Pancreas (tissue), 10 donors: Measurements from ENCODE around the gene CDCA4. TPM values are rescaled to one million over a fixed set of nuclear protein-coding genes. Genes with fewer than 3 reads are reported as not detected.

Experiments used
- ATAC-seq, 4 donors: fragments of 200-7000 bp; cut with Tn5 transposase; one replicate each; pipeline versions ENCODE4 v1.8.0 to v1.9.1; 2020; ENCODE audit warnings: mild to moderate bottlenecking in 4 of 4, moderate library complexity in 4 of 4
- DNase-seq, 6 donors: peaks; one replicate each; pipeline ENCODE4 v3.0.0-alpha.2; 2020
- FAIRE-seq: peaks from 2 replicates; lab custom pipeline; 2012; peaks lifted over from hg19 to GRCh38; lab: Jason Lieb, UNC
- H3K27ac ChIP-seq, 4 donors: fragments of 200-600 bp; sonication (generic); 1 replicate in 3 of 4; 2 replicates in 1 of 4; pipeline versions ENCODE4 v1.5.0 to v1.8.0; 2020
- H3K27me3 ChIP-seq, 4 donors: fragments of 200-600 bp; one replicate each; pipeline ENCODE4 v1.8.0; 2021
- H3K36me3 ChIP-seq, 3 donors: fragments of 200-600 bp; sonication (generic) in 1 of 3; one replicate each; pipeline versions ENCODE4 v1.5.0 to v1.8.0; 2020 to 2021
- H3K4me1 ChIP-seq, 3 donors: fragments of 200-600 bp; one replicate each; pipeline ENCODE4 v1.8.0; 2021
- H3K4me3 ChIP-seq, 4 donors: fragments of 200-600 bp; sonication (generic) in 2 of 4; one replicate each; pipeline versions ENCODE4 v1.5.0 to v1.8.0; 2020 to 2021
- H3K9me3 ChIP-seq, 4 donors: fragments of 200-600 bp; one replicate each; pipeline ENCODE4 v1.8.0; 2021
- whole genome bisulfite sequencing, 2 donors: extraction: QIAGEN DNeasy Blood & Tissue Kit; methylation state at CpG; one replicate each; pipeline ENCODE4 v1.1.7; 2013; 5-methylcytosine and 5-hydroxymethylcytosine counted together
- intact Hi-C, 3 donors: fragments of 100-400 bp; cut with DNase I; formaldehyde crosslinking; loops; one replicate each; pipeline versions ENCODE4 v1.11.1 to v1.14.2; 2022
- polyA plus RNA-seq, 2 donors: library from polyadenylated mRNA; stranded (reverse); fragments of 200-250 nt; gene quantifications; one replicate each; pipeline ENCODE4 v1.2.3, GENCODE V29; 2013
- total RNA-seq, 6 donors: library from RNA; stranded (reverse); fragmentation: NEBNext Ultra II Directional in 4 of 6; extraction: Animal tissue kit (Norgen Biotek cat#: 25700) in 4 of 6; gene quantifications; one replicate each; pipeline versions ENCODE4 v1.2.1 to v1.2.4, GENCODE V29; 2021 to 2023
- TF ChIP-seq, protein P1 (sequence below), 4 donors: fragments of 200-600 bp; sonication (generic) in 3 of 4; IDR thresholded peaks; one replicate each; pipeline versions ENCODE4 v1.5.0 to v1.8.0; 2021; ENCODE audit warnings: antibody characterized with exemption in 4 of 4
- donor health status: healthy with polysubstance abuse.
- donor health status: DM: no; HTN: no; CAD: no; lungs with moderate emphysema.
- donor health status: DM: no; HTN: no; CAD: no.
- donor health status: control.
- donor health status: control.
- donor health status: Bipolar disorder and iron deficiency.
- donor health status: DM: yes; HTN: yes; CAD: no.
- donor health status: DM: no; HTN: no; CAD: no.
- donor health status: DM: no; HTN: no; CAD: no.
- donor health status: DM: yes; HTN: yes; CAD: no.

Gene CDCA4
- total and polyA plus RNA-seq, 8 donors = 1.2 to 3.5 (median 2.7) TPM

GRCh38 chr14:105059035-105059924 lies 38.4 kb upstream of the CDCA4 start:
- Histone ChIP-seq H3K27me3 (no peaks in the 10 kb centered on the region), H3K9me3 (no peaks in the 10 kb centered on the region), H3K36me3 (no peaks in the 10 kb centered on the region), H3K27ac (no peak overlapping the region), H3K4me1 (peaks cover 0 to 3% (median 0%) of the 10 kb centered on the region in 3 donors), H3K4me3 (no peak overlapping the region)
- WGBS, 2 donors = 57 to 59% methylated on average over 22 of the region's 22 CpGs
- FAIRE-seq = no peak
- intact Hi-C loops = no loop called here
- peak in 2 of 6 donors; percentile 51 to 55 for DNase-seq
- ATAC-seq = peak; percentile 30 to 76 (median 58)
- TF ChIP-seq, protein P1, sequence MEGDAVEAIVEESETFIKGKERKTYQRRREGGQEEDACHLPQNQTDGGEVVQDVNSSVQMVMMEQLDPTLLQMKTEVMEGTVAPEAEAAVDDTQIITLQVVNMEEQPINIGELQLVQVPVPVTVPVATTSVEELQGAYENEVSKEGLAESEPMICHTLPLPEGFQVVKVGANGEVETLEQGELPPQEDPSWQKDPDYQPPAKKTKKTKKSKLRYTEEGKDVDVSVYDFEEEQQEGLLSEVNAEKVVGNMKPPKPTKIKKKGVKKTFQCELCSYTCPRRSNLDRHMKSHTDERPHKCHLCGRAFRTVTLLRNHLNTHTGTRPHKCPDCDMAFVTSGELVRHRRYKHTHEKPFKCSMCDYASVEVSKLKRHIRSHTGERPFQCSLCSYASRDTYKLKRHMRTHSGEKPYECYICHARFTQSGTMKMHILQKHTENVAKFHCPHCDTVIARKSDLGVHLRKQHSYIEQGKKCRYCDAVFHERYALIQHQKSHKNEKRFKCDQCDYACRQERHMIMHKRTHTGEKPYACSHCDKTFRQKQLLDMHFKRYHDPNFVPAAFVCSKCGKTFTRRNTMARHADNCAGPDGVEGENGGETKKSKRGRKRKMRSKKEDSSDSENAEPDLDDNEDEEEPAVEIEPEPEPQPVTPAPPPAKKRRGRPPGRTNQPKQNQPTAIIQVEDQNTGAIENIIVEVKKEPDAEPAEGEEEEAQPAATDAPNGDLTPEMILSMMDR (IDR thresholded peaks at IDR 0.05) = no peak

GRCh38 chr14:105058521-105059034 lies 37.7 kb upstream of the CDCA4 start:
- 88 to 92% methylated on average over 14 of the region's 14 CpGs for WGBS, 2 donors
- Histone ChIP-seq H3K4me1 (peaks cover 0 to 3% (median 0%) of the 10 kb centered on the region in 3 donors), H3K36me3 (no peaks in the 10 kb centered on the region), H3K4me3 (no peak overlapping the region), H3K27ac (no peak overlapping the region), H3K27me3 (no peaks in the 10 kb centered on the region), H3K9me3 (no peaks in the 10 kb centered on the region)
- intact Hi-C loops = no loop called here
- DNase-seq = no peak
- no peak for FAIRE-seq
- no peak for ATAC-seq
- TF ChIP-seq, protein P1 (IDR thresholded peaks at IDR 0.05) = no peak

- Histone ChIP-seq H3K4me1 (peaks cover 0 to 3% (median 0%) of the 10 kb centered on the region in 3 donors), H3K36me3 (no peaks in the 10 kb centered on the region), H3K9me3 (no peaks in the 10 kb centered on the region), H3K4me3 (no peak overlapping the region), H3K27me3 (no peaks in the 10 kb centered on the region), H3K27ac (no peak overlapping the region)
- FAIRE-seq (no peak), DNase-seq (no peak), ATAC-seq (no peak)
- WGBS, 2 donors = 72 to 76% methylated on average over 22 of the region's 22 CpGs
- TF ChIP-seq, protein P1 (IDR thresholded peaks at IDR 0.05) = no peak
- intact Hi-C loops = no loop called here
Observed at GRCh38 chr14:105056303-105056831, 35.5 kb upstream of the CDCA4 start.

- WGBS, 2 donors = 64 to 70% methylated on average over 33 of the region's 33 CpGs
- TF ChIP-seq, protein P1 (IDR thresholded peaks at IDR 0.05) = no peak
- ATAC-seq = no peak
- DNase-seq = no peak
- Histone ChIP-seq H3K27ac (no peak overlapping the region), H3K4me1 (peaks cover 0 to 3% (median 0%) of the 10 kb centered on the region in 3 donors), H3K9me3 (no peaks in the 10 kb centered on the region), H3K4me3 (no peak overlapping the region), H3K36me3 (no peaks in the 10 kb centered on the region), H3K27me3 (no peaks in the 10 kb centered on the region)
- no peak for FAIRE-seq
- intact Hi-C loops = no loop called here
Observed at GRCh38 chr14:105055736-105056302, 34.9 kb upstream of the CDCA4 start.
